Activated gamma-delta T cell treated with anti-CD3 and anti-CD28 coated beads, Interleukin-2, amount 50 U/mL, for 16 hours (primary cell): Measurements from ENCODE around the gene HLA-DRB5.
"Not testable (repeated sequence)": the region's sequence is repeated elsewhere in the genome, so short reads cannot be mapped to it uniquely, and the experiment has no call there.

ENCODE experiments used
- DNase-seq: peaks from one replicate; pipeline ENCODE4 v3.0.0-alpha.2; 2020; ENCODE audit warnings: low read depth

Gene HLA-DRB5

DNA sequence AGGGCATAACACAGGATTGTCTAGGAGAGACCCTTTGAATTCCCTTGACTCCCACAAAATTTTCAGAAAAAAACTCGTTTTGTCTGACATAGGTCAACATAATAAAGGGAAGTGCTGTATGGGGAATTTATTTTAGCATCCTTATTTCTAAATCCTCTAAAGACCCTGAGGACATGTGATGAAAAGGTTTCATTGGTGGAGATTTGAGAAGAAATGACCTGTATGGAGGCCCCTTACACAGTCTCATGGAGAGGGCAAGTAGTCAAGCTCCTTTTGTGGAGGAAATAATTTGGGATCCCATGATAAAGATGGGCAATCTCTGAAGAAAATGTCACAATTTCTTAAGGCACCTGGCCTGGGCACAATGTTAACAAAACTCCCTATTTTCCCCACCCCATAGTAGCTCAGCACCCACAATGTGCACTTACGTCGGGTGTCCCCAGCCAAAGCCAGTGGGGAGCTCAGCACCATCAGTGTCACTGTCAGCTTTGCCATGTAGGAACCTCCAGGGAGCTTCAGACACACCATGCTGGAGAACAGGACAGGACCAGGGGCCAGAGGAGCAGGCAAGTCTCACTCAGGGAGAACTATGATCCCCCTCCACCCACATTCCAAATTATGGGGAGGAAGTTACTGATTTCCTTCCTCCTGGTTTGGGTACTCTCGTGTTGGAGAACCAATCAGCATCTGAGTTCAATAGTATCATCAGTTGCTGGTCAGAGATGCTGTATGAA is at the start of gene HLA-DRB5:
Gene HLA-DRB5 (minus strand): TSS at position 591 of the 734 bp plus-strand sequence. CDS start 63 bp downstream, at position 528.
- DNase-seq, result peak; percentile 0

DNA sequence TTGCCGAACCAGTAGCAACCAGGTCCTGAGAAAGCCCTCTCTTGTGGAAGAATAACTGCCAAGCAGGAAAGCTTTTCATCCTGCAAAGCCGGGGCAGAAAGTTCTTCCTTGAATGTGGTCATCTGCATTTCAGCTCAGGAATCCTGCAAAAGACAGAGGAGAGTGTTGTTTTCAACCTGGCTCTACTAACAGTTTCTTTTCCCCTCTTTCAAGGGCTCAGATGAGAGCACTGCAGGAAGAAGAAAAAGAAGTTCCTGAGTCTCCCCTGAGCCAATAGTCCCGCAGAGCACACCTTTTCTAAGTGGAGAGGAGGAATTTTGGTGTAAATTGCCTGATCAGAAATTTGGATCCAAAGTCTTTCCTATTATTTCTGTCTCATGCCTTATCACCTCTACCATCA is 48.9 kb upstream of the HLA-DRB5 start:
- DNase-seq, result no peak

DNA sequence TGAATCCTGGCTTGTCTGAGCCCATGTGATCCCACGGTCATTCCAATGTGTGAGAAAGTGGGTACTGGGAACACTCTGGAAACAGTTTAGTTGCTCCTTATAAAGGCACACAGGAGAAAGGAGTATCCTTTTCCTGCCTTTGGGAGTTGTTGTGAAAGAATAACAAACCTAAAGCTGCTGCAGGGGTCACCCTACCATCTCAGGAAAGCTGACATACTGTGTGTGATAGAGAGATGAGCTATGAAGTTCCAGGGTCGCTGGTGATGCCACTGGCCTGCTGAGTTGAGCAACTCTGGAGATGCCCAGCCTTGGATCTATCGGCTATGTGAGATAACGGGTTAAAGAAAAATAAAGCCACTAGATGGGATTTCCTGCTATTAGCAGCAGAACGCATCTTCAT is 47.4 kb upstream of the HLA-DRB5 start:
- not testable (repeated sequence) for DNase-seq

DNA sequence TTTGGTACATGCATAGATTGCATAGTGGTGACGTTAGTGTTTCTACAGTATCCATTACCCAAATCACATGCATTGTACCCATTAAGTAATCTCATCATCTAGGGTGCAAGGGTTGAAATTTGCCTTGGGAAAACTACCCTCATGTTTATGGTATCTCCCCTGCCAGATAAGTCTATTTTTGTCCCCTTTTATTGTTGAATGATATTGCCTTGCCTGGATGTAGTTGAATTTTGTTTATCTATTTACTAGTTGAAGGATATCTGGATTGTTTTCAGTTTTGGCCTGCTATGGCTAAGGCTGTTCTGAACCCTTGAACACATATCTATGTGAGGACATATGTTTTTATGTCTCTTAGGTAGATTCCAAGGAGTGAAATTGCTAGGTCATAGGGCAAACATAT is 46.2 kb upstream of the HLA-DRB5 start:
- DNase-seq, result no peak

DNA sequence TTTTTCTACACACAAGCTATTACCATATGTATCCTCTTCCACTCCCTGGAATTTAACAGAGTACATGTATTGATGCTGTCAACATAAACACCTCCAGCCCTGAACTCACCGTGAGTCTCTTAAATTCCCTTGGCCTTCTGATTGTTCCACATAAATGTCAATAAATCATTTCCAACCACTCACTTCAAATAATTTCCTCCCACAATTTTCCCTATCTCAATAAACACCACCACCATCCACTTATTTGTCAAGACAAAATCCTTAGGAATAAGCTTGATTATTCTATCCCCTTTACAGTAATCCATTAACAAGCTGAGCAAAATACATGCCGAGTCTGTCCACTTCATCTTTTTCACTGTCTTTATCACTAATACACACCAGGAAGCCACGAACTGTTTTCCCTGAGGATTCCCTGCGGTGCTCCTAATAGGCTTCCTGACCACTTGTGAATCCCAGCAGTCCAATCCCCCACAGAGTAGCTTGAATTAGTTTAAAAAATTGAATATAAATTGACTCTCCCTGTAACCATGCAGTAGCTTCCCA is 40.3 kb upstream of the HLA-DRB5 start:
- DNase-seq, result no peak

DNA sequence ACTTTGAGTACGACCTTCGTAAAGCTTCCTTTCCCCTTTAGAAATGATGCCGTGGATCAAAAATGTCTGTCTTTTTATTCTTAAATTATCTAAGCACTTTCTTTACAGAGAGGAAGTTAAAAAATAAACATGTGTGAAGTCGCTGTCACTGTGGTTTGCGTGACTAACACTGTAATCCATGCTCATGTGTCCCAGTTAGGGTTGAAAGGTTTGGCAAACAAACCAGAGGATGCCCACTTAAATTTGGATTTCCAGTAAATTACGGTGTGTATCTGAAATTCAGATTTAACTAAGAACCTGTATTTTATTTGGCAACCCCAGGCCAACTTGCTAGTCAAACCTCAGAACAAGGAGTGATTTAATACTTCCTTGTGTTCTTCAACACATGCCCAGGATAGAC is 38.5 kb upstream of the HLA-DRB5 start:
- no peak for DNase-seq

DNA sequence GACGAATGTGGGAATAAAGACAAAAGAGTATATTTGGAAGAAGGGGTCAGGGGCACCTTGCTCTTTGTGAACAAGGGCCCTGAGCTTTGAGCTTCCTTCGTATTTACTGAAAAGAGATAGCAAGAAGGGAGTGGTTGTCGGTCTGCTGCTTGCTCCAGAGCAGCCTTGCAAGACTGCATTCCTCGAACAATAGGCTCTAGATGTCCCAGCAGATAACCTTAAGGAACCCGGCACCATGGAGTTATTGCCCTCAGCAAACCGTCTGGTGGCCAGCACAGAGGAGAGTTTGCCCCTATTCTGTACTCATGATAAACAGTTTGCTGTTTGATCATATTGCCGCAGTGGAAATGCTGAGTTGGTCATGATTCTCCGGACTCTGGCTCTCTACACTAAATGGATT is 36.9 kb upstream of the HLA-DRB5 start:
- DNase-seq, result no peak

DNA sequence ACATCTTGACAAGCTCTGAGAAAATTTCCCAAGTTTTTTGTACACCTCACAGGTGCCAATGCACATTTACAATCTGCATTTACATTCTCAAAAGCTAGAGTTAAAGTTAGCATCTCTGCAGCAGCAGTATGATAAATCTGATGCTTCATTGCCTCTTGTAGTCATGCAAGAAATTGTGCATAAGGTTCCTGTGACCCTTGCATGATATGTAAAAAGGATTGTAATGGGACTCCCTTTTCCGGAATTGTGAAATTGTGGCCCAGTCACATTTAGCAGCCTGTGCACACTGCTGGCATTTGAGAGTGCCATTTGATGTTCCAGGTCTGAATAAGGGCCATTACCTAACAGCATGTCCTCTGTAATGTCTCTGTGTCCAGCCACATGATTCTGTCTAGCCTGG is 35.4 kb upstream of the HLA-DRB5 start:
- DNase-seq, result no peak

DNA sequence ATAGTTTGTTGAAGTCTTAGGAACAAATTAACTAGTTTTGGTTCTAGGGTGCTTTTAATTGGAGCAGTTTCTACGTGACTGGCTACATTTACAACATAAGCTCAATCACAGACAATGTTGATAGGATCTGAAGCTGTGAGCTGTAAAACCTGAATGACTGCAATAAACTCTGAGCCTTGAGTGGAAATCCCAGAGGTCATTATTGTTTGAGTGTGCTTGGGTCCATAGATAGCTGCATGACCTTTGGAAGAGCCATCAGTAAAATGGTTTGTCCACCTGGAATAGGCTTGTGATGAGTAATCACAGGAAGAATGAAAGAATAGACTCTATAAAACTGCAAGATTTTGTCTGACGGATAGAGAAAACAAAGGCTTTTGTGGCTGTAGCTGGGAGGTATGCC is 32.9 kb upstream of the HLA-DRB5 start:
- DNase-seq, result no peak

DNA sequence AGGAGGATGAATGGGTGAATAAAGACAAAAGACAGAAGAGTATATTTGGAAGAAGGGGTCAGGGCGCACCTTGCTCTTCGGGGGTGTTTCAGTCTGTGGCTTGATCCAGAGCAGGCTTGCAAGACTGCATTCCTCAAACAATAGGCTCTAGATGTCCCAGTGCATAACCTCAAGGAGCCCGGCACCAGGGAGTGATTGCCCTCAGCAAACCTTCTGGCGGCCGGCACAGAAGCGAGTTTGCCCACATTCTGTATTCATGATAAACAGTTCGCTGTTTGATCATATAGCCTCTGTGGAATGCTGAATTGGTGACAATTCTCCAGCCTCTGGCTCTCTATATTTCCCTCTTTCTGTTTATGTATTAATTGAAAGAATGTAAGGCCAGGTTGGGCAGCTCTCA is 29.7 kb upstream of the HLA-DRB5 start:
- no peak for DNase-seq

DNA sequence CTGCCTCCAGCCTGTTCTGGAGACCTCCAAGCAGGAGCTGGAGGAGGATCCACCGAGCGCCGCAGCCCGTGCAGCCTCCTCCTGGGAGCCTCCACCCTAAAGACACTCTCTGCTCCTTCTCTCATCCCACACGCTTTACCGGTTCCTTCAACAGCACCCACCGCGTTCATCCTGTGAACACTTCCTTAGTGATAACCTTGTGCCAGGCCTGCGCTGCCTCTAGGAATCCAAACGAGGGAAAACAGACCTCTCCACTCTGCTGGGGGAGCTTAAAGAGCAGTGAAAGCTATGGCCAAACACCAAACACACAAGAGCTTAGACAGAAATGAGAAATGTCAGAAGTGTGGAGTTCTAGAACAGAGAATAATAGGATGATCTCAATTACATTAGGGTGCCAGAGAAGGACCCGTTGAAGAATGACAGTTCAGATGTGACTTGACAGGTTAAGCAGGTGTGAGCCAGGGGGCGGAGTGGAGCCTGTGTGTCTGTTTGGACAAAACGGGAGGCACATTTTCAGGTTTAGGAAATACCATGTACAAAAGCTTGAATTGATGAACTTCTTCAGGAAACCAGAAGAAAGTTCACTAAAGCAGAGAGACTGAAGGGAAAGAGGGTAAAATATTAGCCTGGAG is 28.5 kb upstream of the HLA-DRB5 start:
- no peak for DNase-seq

DNA sequence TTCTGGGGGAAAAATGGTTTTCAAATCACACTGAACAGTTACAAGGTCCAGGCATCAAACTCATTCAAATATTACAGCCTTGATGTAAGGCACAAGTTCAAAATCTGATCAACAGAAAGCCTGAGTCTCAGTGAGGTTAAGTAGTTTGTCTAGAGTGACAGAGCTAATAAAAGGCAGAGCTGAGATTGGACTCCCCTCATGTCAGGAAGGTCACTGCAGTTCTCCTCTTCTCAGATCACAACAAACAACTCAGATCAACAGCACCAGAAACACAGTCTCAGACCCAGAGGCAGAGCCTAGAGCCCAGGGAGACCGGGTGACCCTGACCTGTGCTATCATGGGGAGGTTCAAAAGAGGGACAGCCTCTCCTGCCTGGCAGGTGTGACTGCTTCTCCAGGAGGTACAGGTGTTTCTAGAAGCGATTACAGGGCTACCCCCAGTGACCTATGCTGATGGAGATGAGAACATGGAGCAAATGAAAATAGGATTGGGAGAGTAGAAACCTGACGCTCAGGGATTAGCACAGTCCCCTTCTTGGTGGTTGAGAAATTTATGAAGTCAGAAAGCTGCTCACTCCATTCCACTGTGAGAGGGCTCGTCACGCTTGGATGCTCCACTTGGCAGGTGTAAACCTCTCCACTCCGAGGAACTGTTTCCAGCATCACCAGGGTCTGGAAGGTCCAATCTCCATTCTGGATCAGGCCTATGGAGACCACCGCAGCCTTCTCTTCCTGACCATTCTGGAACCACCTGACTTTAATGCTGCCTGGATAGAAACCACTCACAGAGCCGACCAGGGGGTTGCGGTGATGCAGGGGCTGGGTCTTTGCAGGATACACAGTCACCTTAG is 24.3 kb upstream of the HLA-DRB5 start:
- DNase-seq, result no peak

DNA sequence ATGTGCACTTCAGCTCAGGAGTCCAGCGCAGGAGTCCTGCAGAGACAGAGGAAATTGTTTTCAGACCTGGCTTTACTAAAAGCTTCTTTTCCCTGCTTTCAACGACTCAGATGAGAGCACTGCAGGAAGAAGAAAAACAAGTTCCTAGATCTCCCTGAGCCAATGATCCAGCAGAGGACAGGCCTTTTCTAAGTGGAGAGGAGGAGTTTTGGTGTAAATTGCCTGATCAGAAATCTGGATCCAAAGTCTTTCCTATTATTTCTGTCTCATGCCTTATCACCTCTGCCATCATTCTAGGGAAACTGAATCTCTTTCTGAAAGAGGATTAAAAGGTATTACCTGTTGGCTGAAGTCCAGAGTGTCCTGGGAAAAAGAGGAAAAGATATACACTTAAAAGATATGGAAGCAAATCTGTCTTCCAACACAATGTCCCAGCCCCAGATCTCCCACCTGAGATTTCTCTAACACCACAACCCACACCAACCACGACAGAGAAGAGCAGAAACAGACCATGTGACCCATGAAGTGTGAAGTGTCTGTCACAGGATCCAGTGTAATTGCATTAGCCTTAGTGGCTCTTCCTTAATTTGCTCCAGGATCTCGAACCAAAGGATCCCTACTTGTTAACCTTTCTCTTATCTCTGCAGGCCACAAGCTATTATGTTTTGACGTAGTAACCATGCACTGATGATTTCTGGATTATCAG is 23.1 kb upstream of the HLA-DRB5 start:
- no peak for DNase-seq

DNA sequence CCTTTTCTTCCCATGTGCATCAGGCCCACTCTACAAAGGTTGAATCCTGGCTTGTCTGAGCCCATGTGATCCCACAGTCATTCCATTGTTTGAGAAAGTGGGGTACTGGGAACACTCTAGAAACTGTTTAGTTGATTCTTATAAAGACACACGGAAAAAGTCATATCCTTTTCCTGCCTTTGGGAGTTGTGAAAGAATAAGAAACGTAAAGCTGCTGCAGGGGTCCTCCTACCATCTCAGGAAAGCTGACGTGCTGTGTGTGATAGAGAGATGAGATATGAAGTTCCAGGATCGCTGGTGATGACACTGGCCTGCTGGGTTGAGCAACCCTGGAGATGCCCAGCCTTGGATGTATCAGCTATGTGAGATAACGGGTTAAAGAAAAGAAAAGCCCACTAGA is 21.3 kb upstream of the HLA-DRB5 start:
- no peak for DNase-seq

DNA sequence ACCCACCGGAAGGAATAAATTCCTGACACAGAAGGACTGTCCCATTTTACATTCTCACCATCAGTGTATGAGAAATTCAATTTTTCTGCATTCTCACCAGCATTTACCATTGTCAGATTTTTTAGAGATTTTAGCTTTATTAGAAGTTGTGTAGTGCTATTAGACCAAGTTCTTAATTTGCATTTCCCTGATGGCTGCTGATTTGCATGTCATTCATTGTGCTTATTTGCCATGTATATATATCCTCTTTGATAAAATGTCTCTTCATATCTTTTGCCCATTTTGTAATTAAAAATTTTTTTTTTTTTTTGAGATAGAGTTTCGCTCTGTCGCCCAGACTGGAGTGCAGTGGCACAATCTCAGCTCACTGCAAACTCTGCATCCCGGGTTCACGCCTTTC is 9.8 kb upstream of the HLA-DRB5 start:
- DNase-seq, result no peak

DNA sequence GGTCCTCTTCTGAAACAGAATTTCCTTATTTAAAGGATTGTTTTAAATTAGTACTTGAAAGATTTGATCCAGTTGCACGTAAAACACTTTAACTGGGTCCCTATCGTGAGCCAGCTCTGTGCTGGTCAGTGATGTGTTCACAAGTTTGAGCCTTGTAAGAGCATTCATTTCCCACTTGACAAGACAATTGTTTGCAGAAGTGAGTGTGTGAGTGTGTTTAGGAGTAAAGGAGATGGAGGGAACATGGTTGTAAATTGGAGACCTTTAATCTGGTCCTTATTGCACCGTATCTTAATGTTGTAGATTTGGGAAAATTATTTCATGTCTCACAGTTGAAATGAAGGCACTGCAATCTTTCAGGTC is 325 bp upstream of the HLA-DRB5 start:
- not testable (repeated sequence) for DNase-seq

DNA sequence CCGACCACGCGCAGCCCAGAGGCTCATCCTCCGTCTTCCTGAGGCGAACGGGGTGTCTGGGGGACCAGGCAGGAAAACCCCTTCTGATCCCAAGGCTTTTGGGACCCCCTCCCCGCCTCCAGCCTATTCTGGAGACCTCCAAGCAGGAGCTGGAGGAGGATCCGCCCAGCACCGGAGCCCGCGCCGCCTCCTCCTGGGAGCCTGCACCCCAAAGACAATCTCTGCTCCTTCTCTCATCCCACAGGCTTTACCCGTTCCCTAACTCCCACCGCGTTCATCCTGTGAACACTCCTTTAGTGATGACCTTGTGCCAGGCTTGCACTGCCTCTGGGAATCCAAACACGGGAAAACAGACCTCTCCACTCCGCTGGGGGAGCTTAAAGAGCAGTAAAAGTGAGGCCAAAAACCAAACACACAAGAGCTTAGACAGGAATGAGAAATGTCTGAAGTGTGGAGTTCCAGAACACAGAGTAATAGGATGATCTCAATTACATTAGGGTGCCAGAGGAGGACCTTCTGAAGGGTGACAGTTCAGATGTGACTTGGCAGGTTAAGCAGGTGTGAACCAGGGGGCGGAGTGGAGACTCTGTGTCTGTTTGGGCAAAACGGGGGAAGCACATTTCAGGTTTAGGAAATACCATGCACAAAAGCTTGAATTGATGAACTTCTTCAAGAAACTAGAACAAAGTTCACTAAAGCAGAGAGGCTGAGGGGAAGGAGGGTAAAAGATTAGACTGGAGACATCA is 7.6 kb downstream of the HLA-DRB5 start:
- DNase-seq, result no peak

DNA sequence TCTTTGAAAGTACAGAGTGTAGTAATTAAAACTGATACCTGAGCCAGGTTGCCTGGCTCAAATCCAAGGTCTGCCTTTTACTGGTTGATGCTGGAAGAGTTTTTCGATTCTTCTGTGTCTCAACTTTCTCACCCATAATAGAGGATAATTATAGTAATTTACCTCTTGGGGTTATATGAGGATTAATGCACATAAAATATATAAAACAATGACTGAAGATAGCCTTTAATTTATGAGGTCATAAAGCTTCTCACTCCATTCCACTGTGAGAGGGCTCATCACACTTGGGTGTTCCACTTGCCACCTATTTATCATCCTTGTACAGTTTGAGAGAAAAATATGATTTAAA is 10.2 kb downstream of the HLA-DRB5 start:
- no peak for DNase-seq

DNA sequence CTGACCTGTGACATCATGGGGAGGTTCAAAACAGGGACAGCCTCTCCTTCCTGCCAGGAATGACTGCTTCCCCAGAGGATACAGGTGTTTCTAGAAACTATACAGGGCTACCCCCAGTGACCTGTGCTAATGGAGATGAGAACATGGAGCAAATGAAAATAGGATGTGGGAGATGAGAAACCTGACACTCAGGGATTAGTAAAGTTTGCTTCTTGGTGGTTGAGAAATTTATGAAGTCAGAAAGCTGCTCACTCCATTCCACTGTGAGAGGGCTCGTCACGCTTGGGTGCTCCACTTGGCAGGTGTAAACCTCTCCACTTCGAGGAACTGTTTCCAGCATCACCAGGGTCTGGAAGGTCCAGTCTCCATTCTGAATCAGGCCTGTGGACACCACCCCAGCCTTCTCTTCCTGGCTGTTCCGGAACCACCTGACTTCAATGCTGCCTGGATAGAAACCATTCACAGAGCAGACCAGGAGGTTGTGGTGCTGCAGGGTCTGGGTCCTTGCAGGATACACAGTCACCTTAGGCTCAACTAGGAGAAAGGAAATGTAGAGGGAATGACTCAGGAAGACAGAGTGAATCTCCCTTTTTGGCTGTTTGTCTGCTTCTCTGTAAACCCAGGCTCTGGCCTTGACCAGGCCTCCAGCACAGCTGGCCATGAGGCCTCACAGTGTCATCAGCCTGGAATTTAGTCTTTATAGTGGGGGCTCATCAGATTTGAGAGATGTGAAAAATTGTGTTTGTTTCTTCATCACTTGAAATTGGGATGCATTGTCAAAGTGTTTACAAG is 10.8 kb downstream of the HLA-DRB5 start:
- no peak for DNase-seq

DNA sequence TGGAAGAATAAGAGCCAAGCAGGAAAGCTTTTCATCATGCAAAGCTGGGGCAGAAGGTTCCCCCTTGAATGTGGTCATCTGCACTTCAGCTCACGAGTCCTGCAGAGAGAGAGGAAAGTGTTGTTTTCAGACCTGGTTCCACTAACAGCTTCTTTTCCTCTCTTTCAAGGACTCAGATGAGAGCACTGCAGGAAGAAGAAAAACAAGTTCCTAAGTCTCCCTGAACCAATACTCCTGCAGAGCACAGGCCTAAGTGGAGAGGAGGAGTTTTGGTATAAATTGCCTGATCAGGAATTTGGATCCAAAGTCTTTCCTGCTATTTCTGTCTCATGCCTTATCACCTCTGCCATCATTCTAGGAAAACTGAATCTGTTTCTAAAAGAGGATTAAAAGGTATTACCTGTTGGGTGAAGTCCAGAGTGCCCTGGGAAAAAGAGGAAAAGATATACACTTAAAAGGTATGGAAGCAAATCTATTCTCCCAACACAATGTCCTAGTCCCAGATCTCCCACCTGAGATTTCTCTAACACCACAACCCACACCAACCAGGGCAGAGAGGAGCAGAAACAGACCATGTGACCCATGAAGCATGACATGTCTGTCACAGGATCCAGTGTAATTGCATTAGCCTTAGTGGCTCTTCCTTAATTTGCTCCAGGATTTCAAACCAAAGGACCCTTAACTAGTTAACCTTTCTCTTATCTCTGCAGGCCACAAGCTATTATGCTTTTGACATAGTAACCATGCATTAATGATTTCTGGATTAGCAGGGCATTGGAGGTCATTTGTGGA is 12.2 kb downstream of the HLA-DRB5 start:
- no peak for DNase-seq
